TTC549 (cell line): ENCODE measurements around the gene DGLUCY.
"Not testable (repeated sequence)": the region's sequence is repeated elsewhere in the genome, so short reads cannot be mapped to it uniquely, and the experiment has no call there.

ENCODE experiments used
- FAIRE-seq: peaks from 2 replicates; lab custom pipeline; 2012; peaks lifted over from hg19 to GRCh38; lab: Jason Lieb, UNC

DGLUCY gene

GRCh38 chr14:91238085-91238484, 124.2 kb downstream of the DGLUCY start:
- no peak for FAIRE-seq

GRCh38 chr14:91238661-91239060, 124.8 kb downstream of the DGLUCY start:
- no peak for FAIRE-seq

GRCh38 chr14:91241863-91242262, 128.0 kb downstream of the DGLUCY start:
- FAIRE-seq, result no peak

- FAIRE-seq, result no peak
These were observed 128.8 kb downstream of the DGLUCY start for GRCh38 chr14:91242635-91243034.

GRCh38 chr14:91243074-91243471, 129.2 kb downstream of the DGLUCY start:
- no peak for FAIRE-seq

- FAIRE-seq, result no peak
These were observed 130.6 kb downstream of the DGLUCY start, which contains the start of gene GPR68 for GRCh38 chr14:91244501-91244901. GPR68 (minus strand) TSS chr14:91244704; CDS start chr14:91235050, 9,654 bp downstream.

- FAIRE-seq, result no peak
These were observed 131.2 kb downstream of the DGLUCY start for GRCh38 chr14:91245029-91245428.

- not testable (repeated sequence) for FAIRE-seq
These were observed 131.7 kb downstream of the DGLUCY start for GRCh38 chr14:91245616-91246015.

- FAIRE-seq, result no peak
These were observed 132.4 kb downstream of the DGLUCY start for GRCh38 chr14:91246051-91246852.

- no peak for FAIRE-seq
These were observed 136.2 kb downstream of the DGLUCY start for GRCh38 chr14:91249841-91250616.

- FAIRE-seq, result no peak
These were observed 137.0 kb downstream of the DGLUCY start for GRCh38 chr14:91250912-91251311.

- no peak for FAIRE-seq
These were observed 139.3 kb downstream of the DGLUCY start for GRCh38 chr14:91252871-91253794.

GRCh38 chr14:91253795-91254323, 140.0 kb downstream of the DGLUCY start:
- FAIRE-seq, result no peak

- FAIRE-seq, result no peak
These were observed 140.6 kb downstream of the DGLUCY start for GRCh38 chr14:91254461-91254860.

- no peak for FAIRE-seq
These were observed 141.3 kb downstream of the DGLUCY start for GRCh38 chr14:91255026-91255695.

GRCh38 chr14:91256661-91257060, 142.8 kb downstream of the DGLUCY start:
- no peak for FAIRE-seq

- FAIRE-seq, result no peak
These were observed 143.6 kb downstream of the DGLUCY start for GRCh38 chr14:91257328-91258010.

GRCh38 chr14:91258011-91258618, 144.2 kb downstream of the DGLUCY start:
- FAIRE-seq, result no peak

- FAIRE-seq, result no peak
These were observed 145.0 kb downstream of the DGLUCY start for GRCh38 chr14:91258876-91259275.

- FAIRE-seq, result no peak
These were observed 147.2 kb downstream of the DGLUCY start for GRCh38 chr14:91261115-91261514.
